Hepatic stellate cell (primary cell): ENCODE data around the gene ANKLE1.
"Not testable (repeated sequence)": the region's sequence is repeated elsewhere in the genome, so short reads cannot be mapped to it uniquely, and the experiment has no call there.

Source experiments
- DNase-seq: peaks from one replicate; pipeline ENCODE4 v3.0.0; 2011; ENCODE audit warnings: low spot score

Gene ANKLE1

GRCh38 chr19:17248011-17248776 is 33.5 kb upstream of the ANKLE1 start:
- no peak for DNase-seq

DNA sequence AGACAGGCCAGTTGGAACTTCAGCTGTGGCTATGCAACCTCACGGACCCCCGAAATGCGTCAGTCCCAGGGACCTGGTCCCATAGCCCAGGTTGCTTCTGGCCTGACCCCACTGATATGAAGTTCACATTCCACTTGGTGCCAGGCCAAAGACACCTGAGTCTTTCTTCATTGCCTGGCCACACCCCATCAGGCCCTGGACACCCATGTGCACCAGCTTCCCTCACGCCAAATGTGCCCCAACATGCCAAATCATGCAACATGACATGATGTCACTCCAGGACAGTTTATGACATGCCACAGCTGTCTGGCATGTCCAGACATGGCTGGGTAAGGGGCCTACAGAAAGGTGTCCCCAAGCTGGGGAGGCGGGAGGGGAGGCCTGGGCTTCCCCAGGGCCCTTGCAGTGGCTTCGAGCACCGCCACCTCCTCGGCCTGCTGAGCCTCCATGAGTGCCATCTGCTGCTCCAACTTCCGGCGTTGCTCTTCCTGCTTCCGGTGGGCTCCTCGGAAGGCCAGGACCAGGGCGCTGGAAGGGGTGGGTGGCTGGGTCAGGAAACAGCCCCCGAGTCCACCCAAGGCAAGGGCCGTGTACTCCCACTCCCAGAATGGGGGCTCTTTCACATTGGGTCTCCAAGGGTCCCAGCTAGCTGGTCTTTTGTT is 31.7 kb upstream of the ANKLE1 start:
- DNase-seq: no peak

DNA sequence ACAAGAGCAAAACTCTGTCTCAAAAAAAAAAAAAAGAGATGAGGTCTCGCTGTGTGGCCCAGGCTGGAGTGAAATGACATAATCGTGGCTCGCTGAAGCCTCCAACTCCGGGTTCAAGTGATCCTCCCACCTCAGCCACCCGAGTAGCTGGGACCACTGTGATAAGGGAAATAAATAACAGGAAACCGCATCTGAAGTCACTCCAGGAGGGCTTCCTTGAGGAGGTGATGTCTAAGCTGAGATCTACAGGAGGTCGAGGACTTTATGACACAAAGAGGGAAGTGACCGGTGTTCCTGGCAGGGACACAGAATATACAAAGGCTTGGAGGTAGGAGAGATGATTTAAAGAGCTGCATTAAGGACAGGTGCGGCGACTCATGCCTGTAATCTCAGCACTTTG is 27.1 kb upstream of the ANKLE1 start:
- DNase-seq: no peak

GRCh38 chr19:17255150-17255621 is 26.5 kb upstream of the ANKLE1 start:
- DNase-seq: no peak

- DNase-seq: no peak
Measured at GRCh38 chr19:17256130-17256529, 25.6 kb upstream of the ANKLE1 start.

DNA sequence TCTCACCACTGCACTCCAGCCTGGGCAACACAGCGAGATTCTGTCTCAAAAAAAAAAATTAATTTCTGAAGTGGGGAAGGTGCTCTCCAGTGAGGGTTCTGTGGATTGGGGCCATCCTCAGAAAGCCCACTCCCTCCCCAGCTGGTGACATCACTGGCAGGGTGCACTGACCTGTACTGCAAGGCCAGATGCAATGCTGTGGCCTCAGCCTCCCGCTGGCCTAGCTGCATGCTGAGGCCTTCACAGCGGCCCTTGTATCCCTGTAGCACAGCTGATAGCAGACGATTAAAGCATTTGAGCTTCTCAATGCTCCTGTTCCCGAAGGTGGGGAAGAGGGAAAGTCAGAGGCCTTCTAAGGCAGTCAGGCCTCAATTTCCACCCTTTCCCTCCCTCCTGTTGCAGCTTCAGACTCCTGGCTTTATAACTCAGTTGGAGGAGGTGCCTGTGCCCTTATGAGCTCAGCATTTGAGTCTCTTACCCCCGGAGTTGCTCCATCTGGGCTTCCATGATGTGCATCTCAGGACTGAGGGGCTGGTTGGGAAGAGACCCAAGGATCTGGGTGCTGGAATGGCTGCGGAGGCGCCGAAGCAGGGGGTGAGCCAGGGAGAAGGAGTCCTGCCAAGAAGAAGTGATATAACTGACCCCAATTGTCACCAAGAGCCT is 22.5 kb upstream of the ANKLE1 start:
- no peak for DNase-seq

GRCh38 chr19:17259934-17260333 is 21.8 kb upstream of the ANKLE1 start:
- DNase-seq: no peak

DNA sequence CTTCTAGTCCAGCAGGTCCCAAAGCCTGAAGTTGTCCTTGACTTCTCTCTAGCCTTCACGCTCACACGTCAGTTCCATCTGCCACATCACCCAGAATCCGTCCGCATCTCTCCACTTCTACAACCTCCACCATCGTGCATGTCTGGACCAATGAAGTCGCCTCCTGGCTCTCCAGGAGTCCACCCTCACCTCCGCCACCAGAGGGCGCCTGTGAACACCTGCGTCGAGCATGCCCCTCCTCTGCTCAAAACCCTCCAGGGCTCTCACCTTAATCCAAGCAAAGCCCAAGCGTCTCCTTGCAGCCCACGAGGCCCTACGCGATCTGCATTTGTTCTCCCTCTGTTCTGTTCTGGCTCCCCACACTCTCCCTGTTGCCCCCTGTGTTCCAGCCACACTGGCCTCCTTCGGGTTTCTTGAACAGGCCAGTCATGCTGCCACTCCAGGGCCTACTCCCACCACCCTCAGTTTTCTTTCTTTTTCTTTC is 20.8 kb upstream of the ANKLE1 start:
- DNase-seq: peak; percentile 90

- DNase-seq: no peak
Measured at GRCh38 chr19:17262557-17262956, 19.1 kb upstream of the ANKLE1 start.

GRCh38 chr19:17263712-17264640 is 17.7 kb upstream of the ANKLE1 start:
- no peak for DNase-seq

DNA sequence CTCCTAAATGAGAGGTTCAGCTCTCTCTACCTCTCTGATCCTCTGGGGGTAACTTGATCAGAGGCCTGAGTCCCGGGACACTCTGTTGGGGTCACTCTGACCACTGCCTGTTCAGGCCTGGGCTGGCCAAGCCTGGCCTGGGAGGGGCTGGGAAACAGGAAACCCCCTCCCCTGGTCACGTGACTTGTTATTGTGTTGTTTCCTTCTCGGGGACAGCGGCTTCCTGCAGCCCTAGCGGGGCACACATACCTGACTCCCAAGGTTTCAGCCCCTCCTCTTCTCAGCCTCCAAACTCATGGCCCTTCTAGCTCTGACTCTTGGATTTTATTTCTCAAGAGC is 17.1 kb upstream of the ANKLE1 start, which contains the start of gene USHBP1:
Gene USHBP1 (minus strand): TSS at position 105 of the 339 bp plus-strand sequence. CDS start 446 bp downstream, outside the sequence.
- DNase-seq: no peak

DNA sequence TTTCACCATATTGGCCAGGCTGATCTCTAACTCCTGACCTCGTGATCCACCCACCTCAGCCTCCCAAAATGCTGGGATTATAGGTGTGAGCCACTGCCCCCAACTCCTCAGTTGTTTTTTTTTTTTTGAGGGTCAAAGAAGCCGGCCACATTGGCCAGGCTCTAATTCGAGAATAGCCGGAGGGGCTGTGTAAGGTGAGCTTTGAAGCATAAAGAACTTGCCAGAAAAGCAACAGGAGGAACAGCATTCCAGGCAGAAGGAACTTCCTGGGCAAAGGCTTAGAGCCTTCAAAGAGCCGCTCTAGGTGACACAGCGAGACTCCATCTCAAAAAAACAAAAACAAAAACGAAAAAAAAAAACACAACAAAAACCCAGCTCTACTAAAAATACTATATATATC is 15.7 kb upstream of the ANKLE1 start:
- no peak for DNase-seq

- no peak for DNase-seq
Measured at GRCh38 chr19:17266589-17266974, 15.1 kb upstream of the ANKLE1 start.

DNA sequence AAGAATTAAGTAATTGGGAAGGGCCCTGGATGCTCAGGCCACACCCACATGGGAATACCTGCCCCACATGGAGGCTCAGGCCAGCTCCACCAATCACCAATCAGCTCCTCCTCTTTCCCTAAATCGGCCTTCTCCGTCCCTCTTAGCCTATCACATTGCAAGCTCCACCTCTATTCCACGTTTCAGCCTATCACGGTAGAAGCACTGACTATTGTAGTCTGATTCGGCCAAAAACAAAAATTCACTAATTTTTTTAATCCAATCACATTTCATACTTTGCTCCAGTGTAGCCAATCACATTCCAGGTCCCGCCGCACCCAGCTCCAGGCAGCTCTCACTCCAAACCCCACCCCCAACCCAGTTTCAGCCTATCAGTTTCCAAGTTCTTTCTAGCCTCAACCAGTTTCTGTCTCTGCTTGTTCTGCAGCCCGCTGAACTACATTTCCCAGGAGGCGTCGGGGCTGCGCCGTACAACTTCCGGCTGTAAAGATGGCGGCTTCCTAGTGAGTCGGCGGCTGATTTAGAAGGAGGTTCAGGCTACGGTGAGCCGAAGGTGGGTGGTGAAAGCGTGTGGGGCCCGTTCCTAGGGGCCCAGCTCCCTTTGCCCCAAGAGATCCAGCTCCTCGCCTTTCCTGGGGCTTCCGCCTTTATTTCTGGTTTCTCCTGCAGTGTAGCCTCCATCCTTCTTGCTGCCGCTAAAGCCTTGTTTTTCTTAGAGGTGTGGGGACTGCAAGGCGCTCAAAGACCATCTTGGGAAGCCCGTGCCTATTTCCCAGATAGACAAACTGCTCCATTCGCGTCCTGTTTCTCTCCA is 14.5 kb upstream of the ANKLE1 start, which contains the start of gene BABAM1:
Gene BABAM1 (plus strand): TSS at position 469 of the 814 bp plus-strand sequence. CDS start 1,364 bp downstream, outside the sequence.
- peak; percentile 100 for DNase-seq

DNA sequence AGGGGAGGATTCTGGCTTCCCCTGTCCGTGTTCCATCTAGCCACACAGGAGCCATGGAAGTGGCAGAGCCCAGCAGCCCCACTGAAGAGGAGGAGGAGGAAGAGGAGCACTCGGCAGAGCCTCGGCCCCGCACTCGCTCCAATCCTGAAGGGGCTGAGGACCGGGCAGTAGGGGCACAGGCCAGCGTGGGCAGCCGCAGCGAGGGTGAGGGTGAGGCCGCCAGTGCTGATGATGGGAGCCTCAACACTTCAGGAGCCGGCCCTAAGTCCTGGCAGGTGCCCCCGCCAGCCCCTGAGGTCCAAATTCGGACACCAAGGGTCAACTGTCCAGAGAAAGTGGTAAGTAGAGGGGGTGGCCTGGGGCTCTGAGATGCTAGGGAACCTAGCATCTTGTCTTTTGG is 12.9 kb upstream of the ANKLE1 start:
- DNase-seq: no peak

- not testable (repeated sequence) for DNase-seq
Measured at GRCh38 chr19:17274892-17275291, 6.8 kb upstream of the ANKLE1 start.

DNA sequence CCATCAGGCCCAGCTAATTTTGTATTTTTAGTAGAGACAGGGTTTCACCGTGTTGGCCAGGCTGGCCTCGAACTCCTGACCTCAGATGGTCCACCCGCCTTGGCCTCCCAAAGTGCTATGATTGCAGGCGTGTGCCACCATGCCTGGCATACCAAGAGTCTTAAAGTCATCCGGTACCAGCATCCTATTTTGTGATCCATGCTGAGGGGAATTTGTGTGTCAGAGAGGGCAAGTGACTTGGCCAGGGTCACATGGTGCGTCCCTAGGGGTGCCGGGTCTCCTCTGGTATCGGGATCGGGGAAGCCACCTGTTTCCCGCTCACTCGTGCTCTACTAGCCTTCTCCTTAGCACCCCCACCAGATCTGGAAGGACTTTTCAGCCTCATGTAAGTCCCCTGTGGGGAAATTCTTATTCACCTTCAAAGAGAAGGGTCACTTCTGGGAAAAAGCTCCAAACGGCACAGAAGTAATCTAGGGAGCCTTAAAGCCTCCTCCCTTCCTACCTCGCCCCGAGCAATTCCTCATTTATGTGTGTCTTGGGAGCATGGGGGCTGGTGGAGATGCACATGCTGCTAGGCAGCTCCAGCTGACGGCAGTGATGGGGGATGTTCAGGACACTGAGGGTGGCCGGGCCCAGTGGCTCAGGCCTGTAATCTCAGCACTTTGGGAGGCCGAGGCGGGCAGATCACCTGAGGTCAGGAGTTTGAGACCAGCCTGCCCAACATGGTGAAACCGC is 6.1 kb upstream of the ANKLE1 start:
- DNase-seq: no peak

DNA sequence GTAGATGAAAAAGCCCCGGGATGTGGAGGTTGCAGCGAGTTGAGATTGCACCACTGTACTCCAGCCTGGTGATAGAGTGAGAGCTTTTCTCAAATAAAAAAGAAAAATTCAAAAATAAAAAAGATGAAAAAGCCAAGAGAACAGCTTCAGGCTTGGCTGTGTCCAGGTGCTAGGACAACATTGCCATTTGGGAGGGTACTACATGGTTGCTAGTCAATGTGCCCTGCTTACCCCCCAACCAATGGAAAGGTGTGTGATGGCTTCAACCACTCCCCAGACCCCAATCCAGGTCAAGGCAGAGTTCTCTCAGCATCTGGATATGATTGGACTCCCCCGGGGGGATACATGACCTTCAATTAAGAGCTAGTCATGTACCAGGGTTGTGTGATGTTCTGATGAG is 2.3 kb upstream of the ANKLE1 start:
- DNase-seq: no peak

- peak; percentile 87 for DNase-seq
Measured at GRCh38 chr19:17282488-17283125, 906 bp downstream of the ANKLE1 start.
